Measurements from ENCODE around the gene GFI1.
"Not testable (repeated sequence)": the region's sequence is repeated elsewhere in the genome, so short reads cannot be mapped to it uniquely, and the experiment has no call there.

GFI1 gene

GRCh38 chr1:92443893-92444292 is 42.8 kb downstream of the GFI1 start:
- H3K4me3 ChIP-seq (ENCODE audit: low read depth, low read length), result no peak overlapping the region

GRCh38 chr1:92442351-92442750 is 44.4 kb downstream of the GFI1 start:
- no peak overlapping the region for H3K4me3 ChIP-seq (ENCODE audit: low read depth, low read length)
- TF ChIP-seq CTCF (IDR thresholded peaks at IDR 0.05; ENCODE audit: low read depth, low read length), result no peak

More at GRCh38 chr1:92443893-92444292, 42.8 kb downstream of the GFI1 start:
- no peak for TF ChIP-seq CTCF (IDR thresholded peaks at IDR 0.05; ENCODE audit: low read depth, low read length)

- TF ChIP-seq CTCF (IDR thresholded peaks at IDR 0.05; ENCODE audit: low read depth, low read length), result no peak
- H3K4me3 ChIP-seq (ENCODE audit: low read depth, low read length), result no peak overlapping the region
These were observed 44.9 kb downstream of the GFI1 start for GRCh38 chr1:92441697-92442342.

- no peak for TF ChIP-seq CTCF (IDR thresholded peaks at IDR 0.05; ENCODE audit: low read depth, low read length)
These were observed 45.4 kb downstream of the GFI1 start for GRCh38 chr1:92441316-92441696.

GRCh38 chr1:92439291-92439690 is 47.4 kb downstream of the GFI1 start:
- TF ChIP-seq CTCF (IDR thresholded peaks at IDR 0.05; ENCODE audit: low read depth, low read length), result no peak
- H3K4me3 ChIP-seq (ENCODE audit: low read depth, low read length), result no peak overlapping the region

More at GRCh38 chr1:92441316-92441696, 45.4 kb downstream of the GFI1 start:
- H3K4me3 ChIP-seq (ENCODE audit: low read depth, low read length), result no peak overlapping the region

- not testable (repeated sequence) for H3K4me3 ChIP-seq (ENCODE audit: low read depth, low read length)
These were observed 52.2 kb downstream of the GFI1 start for GRCh38 chr1:92434572-92434971.

GRCh38 chr1:92430030-92430429 is 56.7 kb downstream of the GFI1 start:
- no peak overlapping the region for H3K4me3 ChIP-seq (ENCODE audit: low read depth, low read length)
- no peak for TF ChIP-seq CTCF (IDR thresholded peaks at IDR 0.05; ENCODE audit: low read depth, low read length)

GRCh38 chr1:92425617-92426016 is 61.1 kb downstream of the GFI1 start:
- TF ChIP-seq CTCF (IDR thresholded peaks at IDR 0.05; ENCODE audit: low read depth, low read length), result no peak

More at GRCh38 chr1:92425617-92426016, 61.1 kb downstream of the GFI1 start:
- H3K4me3 ChIP-seq (ENCODE audit: low read depth, low read length), result no peak overlapping the region
